ENCODE data around the gene LYSET. TPM values are rescaled to one million over a fixed set of nuclear protein-coding genes. Genes with fewer than 3 reads are reported as not detected.

LYSET gene
- total and polyA plus RNA-seq, 2 donors (not counting 1 experiment from before 2014, with no cell fraction given) = 11.1 to 18.8 TPM

GRCh38 chr14:93183596-93184317 is 1.4 kb upstream of the LYSET start:
- H3K4me1 Mint-ChIP-seq = peaks cover 32% of the 10 kb centered on the region
- Histone ChIP-seq H3K79me2 (ENCODE audit: control insufficient read depth, insufficient read depth, low read length) (peaks cover 29% of the 10 kb centered on the region), H3K36me3 (replicated peaks in 1 of 2; ENCODE audit: control extremely low read depth in 1 of 2, control insufficient read depth in 1 of 2, extremely low read depth in 1 of 2, insufficient read depth in 2 of 2, low read length in 1 of 2) (peaks cover 0 to 20% of the 10 kb centered on the region in 2 experiments), H3K9ac (ENCODE audit: low read length) (peak overlapping the region; percentile 98), H4K20me1 (ENCODE audit: control insufficient read depth, insufficient read depth, low read length, poor library complexity, severe bottlenecking) (peaks cover 14% of the 10 kb centered on the region), H3K4me1 (ENCODE audit: control insufficient read depth in 2 of 2, insufficient read depth in 2 of 2, low read length in 2 of 2) (peaks cover 16 to 26% of the 10 kb centered on the region in 2 donors), H3K4me2 (replicated peaks; ENCODE audit: low read depth, low read length, poor library complexity, severe bottlenecking) (peak overlapping the region; percentile 83), H3K27me3 (replicated peaks in 1 of 4; ENCODE audit: control extremely low read depth in 1 of 4, control insufficient read depth in 3 of 4, insufficient read depth in 4 of 4, low read length in 3 of 4) (no peaks in the 10 kb centered on the region), H3K4me3 (ENCODE audit: control extremely low read depth in 1 of 5, extremely low read depth in 1 of 5, insufficient read depth in 1 of 5, low read depth in 2 of 5, low read length in 4 of 5) (peak overlapping the region; percentile 21 to 95 (median 89)), H2AFZ (ENCODE audit: insufficient read depth, low read depth, low read length, poor library complexity, severe bottlenecking) (peak overlapping the region; percentile 78), H3K27ac (ENCODE audit: low read length in 2 of 2) (peak overlapping the region; percentile 22 to 97), H3K9me3 (ENCODE audit: control extremely low read depth in 1 of 3, control insufficient read depth in 2 of 3, insufficient read depth in 1 of 3, low read length in 2 of 3) (no peaks in the 10 kb centered on the region)
- no peaks in the 10 kb centered on the region for H3K9me3 Mint-ChIP-seq (ENCODE audit: insufficient read depth)
- TF ChIP-seq CTCF (IDR thresholded peaks at IDR 0.05) = no peak
- TF ChIP-seq EZH2 (IDR thresholded peaks at IDR 0.05; ENCODE audit: borderline replicate concordance, insufficient read depth, low read depth, low read length, poor library complexity, severe bottlenecking) = no peak
- ChIA-PET CTCF (interaction anchor here (2.8 kb wide), 1 partner anchor 70 kb away, joined by 20 read pairs; no protein-coding TSS in a partner anchor), POLR2A (interaction anchor here (0.5 to 1.9 kb wide), 2 partner anchors 23 to 31 kb away, joined by 5 to 11 read pairs; partner anchors contain the start of genes GON7 and UBR7)
- peak overlapping the region; percentile 93 for H3K27ac Mint-ChIP-seq
- H3K27me3 Mint-ChIP-seq = no peaks in the 10 kb centered on the region
- intact Hi-C loops (cut with micrococcal nuclease) = loop anchor here (1.0 to 10.0 kb wide), 5 partner anchors 44 to 1671 kb away; partner anchors contain the start of genes BTBD7, GOLGA5, PPP4R3A and PPP4R4
- 49% methylated on average over 11 of the region's 17 CpGs for WGBS (ENCODE audit: insufficient coverage)
- DNase-seq (no peak), ATAC-seq (ENCODE audit: low read depth) (no peak)
- peak overlapping the region; percentile 85 for H3K4me3 Mint-ChIP-seq

Measured in B cell (primary cell).